Measurements from ENCODE around the gene SPTLC3.

SPTLC3 gene

GRCh38 chr20:13205848-13206434 lies 197.2 kb downstream of the SPTLC3 start:
- no peak for DNase-seq

- DNase-seq: no peak
Measured at GRCh38 chr20:13207016-13207415, 198.2 kb downstream of the SPTLC3 start.

GRCh38 chr20:13211956-13212618 lies 203.3 kb downstream of the SPTLC3 start:
- no peak for DNase-seq

GRCh38 chr20:13212750-13213149 lies 204.0 kb downstream of the SPTLC3 start:
- no peak for DNase-seq

GRCh38 chr20:13213335-13213734 lies 204.6 kb downstream of the SPTLC3 start:
- DNase-seq: no peak

GRCh38 chr20:13216533-13216932 lies 207.8 kb downstream of the SPTLC3 start:
- DNase-seq: no peak

Data from Kasumi-1 (cell line).